ENCODE measurements around the gene AKAP17A. TPM values are rescaled to one million over a fixed set of nuclear protein-coding genes. Genes with fewer than 3 reads are reported as not detected.
"Not testable (repeated sequence)": the region's sequence is repeated elsewhere in the genome, so short reads cannot be mapped to it uniquely, and the experiment has no call there.

The AKAP17A gene
- total and polyA plus RNA-seq, 2 donors (not counting 1 experiment from before 2014, with no cell fraction given), result 9.3 to 17.8 TPM

- Histone ChIP-seq H3K79me2 (ENCODE audit: control insufficient read depth, insufficient read depth, low read length) (no peaks in the 10 kb centered on the region), H3K4me2 (ENCODE audit: extremely low read depth, insufficient read depth, low read length) (no peak within 1 kb of the TSS), H3K4me1 (ENCODE audit: control insufficient read depth, extremely low read depth, insufficient read depth, low read length) (no peaks in the 10 kb centered on the region), H3K27me3 (ENCODE audit: control insufficient read depth, insufficient read depth, low read length) (no peaks in the 10 kb centered on the region), H4K20me1 (ENCODE audit: control insufficient read depth, extremely low read depth, insufficient read depth, low read length) (no peaks in the 10 kb centered on the region), H3K4me3 (replicated peaks in 1 of 4; ENCODE audit: control extremely low read depth in 1 of 4, insufficient read depth in 1 of 4, low read depth in 3 of 4, low read length in 4 of 4) (no peak within 1 kb of the TSS), H2AFZ (ENCODE audit: low read length) (no peak within 1 kb of the TSS), H3K9ac (ENCODE audit: insufficient read depth, low read length) (no peak within 1 kb of the TSS), H3K36me3 (ENCODE audit: control insufficient read depth, insufficient read depth, low read length) (no peaks in the 10 kb centered on the region), H3K9me3 (ENCODE audit: control insufficient read depth, insufficient read depth, low read depth, low read length) (no peaks in the 10 kb centered on the region), H3K27ac (ENCODE audit: insufficient read depth, low read length) (no peak within 1 kb of the TSS)
- TF ChIP-seq CTCF (conservative IDR thresholded peaks at IDR 0.05 in 1 of 2, IDR thresholded peaks at IDR 0.05 in 1 of 2; ENCODE audit: low read depth in 1 of 2, low read length in 2 of 2), result no peak
- no peak for DNase-seq (ENCODE audit: low read depth in 2 of 2)
Observed at GRCh38 chrX:1614927-1615326, 23.5 kb downstream of the AKAP17A start, which contains the start of gene ASMT. TSS of gene ASMT (plus strand) at chrX:1615059. CDS start at chrX:1615200, 141 bp downstream.

- Histone ChIP-seq H3K9me3 (ENCODE audit: control insufficient read depth, insufficient read depth, low read depth, low read length) (no peaks in the 10 kb centered on the region), H2AFZ (ENCODE audit: low read length) (no peak overlapping the region), H3K36me3 (ENCODE audit: control insufficient read depth, insufficient read depth, low read length) (no peaks in the 10 kb centered on the region), H3K9ac (ENCODE audit: insufficient read depth, low read length) (no peak overlapping the region), H3K4me3 (replicated peaks in 1 of 4; ENCODE audit: control extremely low read depth in 1 of 4, insufficient read depth in 1 of 4, low read depth in 3 of 4, low read length in 4 of 4) (no peak overlapping the region), H3K4me2 (ENCODE audit: extremely low read depth, insufficient read depth, low read length) (no peak overlapping the region), H3K27ac (ENCODE audit: insufficient read depth, low read length) (no peak overlapping the region), H4K20me1 (ENCODE audit: control insufficient read depth, extremely low read depth, insufficient read depth, low read length) (no peaks in the 10 kb centered on the region), H3K79me2 (ENCODE audit: control insufficient read depth, insufficient read depth, low read length) (no peaks in the 10 kb centered on the region), H3K4me1 (ENCODE audit: control insufficient read depth, extremely low read depth, insufficient read depth, low read length) (no peaks in the 10 kb centered on the region), H3K27me3 (ENCODE audit: control insufficient read depth, insufficient read depth, low read length) (no peaks in the 10 kb centered on the region)
- TF ChIP-seq EZH2 (IDR thresholded peaks at IDR 0.05; ENCODE audit: low read length, missing control alignments), result no peak
- no peak for TF ChIP-seq CTCF (conservative IDR thresholded peaks at IDR 0.05 in 1 of 2, IDR thresholded peaks at IDR 0.05 in 1 of 2; ENCODE audit: low read depth in 1 of 2, low read length in 2 of 2)
- no peak for DNase-seq (ENCODE audit: low read depth in 2 of 2)
Observed at GRCh38 chrX:1618689-1619088, 27.3 kb downstream of the AKAP17A start.

GRCh38 chrX:1623691-1624090 is 32.3 kb downstream of the AKAP17A start:
- H4K20me1 ChIP-seq (ENCODE audit: control insufficient read depth, extremely low read depth, insufficient read depth, low read length), result no peaks in the 10 kb centered on the region
- TF ChIP-seq CTCF (conservative IDR thresholded peaks at IDR 0.05 in 1 of 2, IDR thresholded peaks at IDR 0.05 in 1 of 2; ENCODE audit: low read depth in 1 of 2, low read length in 2 of 2), result no peak
- no peak for TF ChIP-seq EZH2 (IDR thresholded peaks at IDR 0.05; ENCODE audit: low read length, missing control alignments)
- H3K27ac ChIP-seq (ENCODE audit: insufficient read depth, low read length), result no peak overlapping the region
- DNase-seq (ENCODE audit: low read depth in 2 of 2), result no peak
- no peaks in the 10 kb centered on the region for H3K9me3 ChIP-seq (ENCODE audit: control insufficient read depth, insufficient read depth, low read depth, low read length)
- no peak overlapping the region for H3K4me3 ChIP-seq (replicated peaks in 1 of 4; ENCODE audit: control extremely low read depth in 1 of 4, insufficient read depth in 1 of 4, low read depth in 3 of 4, low read length in 4 of 4)
- no peaks in the 10 kb centered on the region for H3K79me2 ChIP-seq (ENCODE audit: control insufficient read depth, insufficient read depth, low read length)
- no peaks in the 10 kb centered on the region for H3K36me3 ChIP-seq (ENCODE audit: control insufficient read depth, insufficient read depth, low read length)
- H3K4me2 ChIP-seq (ENCODE audit: extremely low read depth, insufficient read depth, low read length), result no peak overlapping the region
- no peak overlapping the region for H2AFZ ChIP-seq (ENCODE audit: low read length)
- H3K9ac ChIP-seq (ENCODE audit: insufficient read depth, low read length), result no peak overlapping the region
- H3K27me3 ChIP-seq (ENCODE audit: control insufficient read depth, insufficient read depth, low read length), result no peaks in the 10 kb centered on the region
- H3K4me1 ChIP-seq (ENCODE audit: control insufficient read depth, extremely low read depth, insufficient read depth, low read length), result no peaks in the 10 kb centered on the region

GRCh38 chrX:1624158-1624860 is 32.9 kb downstream of the AKAP17A start:
- not testable (repeated sequence) for H3K27me3 ChIP-seq (ENCODE audit: control insufficient read depth, insufficient read depth, low read length); H3K4me2 ChIP-seq (ENCODE audit: extremely low read depth, insufficient read depth, low read length); H3K4me3 ChIP-seq (replicated peaks in 1 of 4; ENCODE audit: control extremely low read depth in 1 of 4, insufficient read depth in 1 of 4, low read depth in 3 of 4, low read length in 4 of 4); H3K36me3 ChIP-seq (ENCODE audit: control insufficient read depth, insufficient read depth, low read length); H3K9me3 ChIP-seq (ENCODE audit: control insufficient read depth, insufficient read depth, low read depth, low read length); H4K20me1 ChIP-seq (ENCODE audit: control insufficient read depth, extremely low read depth, insufficient read depth, low read length); H3K27ac ChIP-seq (ENCODE audit: insufficient read depth, low read length); H2AFZ ChIP-seq (ENCODE audit: low read length); H3K79me2 ChIP-seq (ENCODE audit: control insufficient read depth, insufficient read depth, low read length); H3K9ac ChIP-seq (ENCODE audit: insufficient read depth, low read length); DNase-seq (ENCODE audit: low read depth in 2 of 2); H3K4me1 ChIP-seq (ENCODE audit: control insufficient read depth, extremely low read depth, insufficient read depth, low read length)

DNA sequence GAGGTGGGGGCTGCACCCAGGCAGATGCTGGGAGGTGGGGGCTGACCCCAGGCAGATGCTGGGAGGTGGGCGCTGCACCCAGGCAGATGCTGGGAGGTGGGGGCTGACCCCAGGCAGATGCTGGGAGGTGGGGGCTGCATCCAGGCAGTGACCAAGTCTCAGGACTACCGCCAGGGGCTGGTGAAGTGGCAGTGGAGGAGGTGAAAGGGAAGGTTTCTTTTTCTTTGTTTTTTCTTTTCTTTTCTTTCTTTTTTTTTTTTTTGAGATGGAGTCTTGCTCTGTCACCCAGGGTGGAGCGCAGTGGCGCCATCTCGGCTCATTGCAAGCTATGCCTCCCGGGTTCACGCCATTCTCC is 33.4 kb downstream of the AKAP17A start:
- not testable (repeated sequence) for H2AFZ ChIP-seq (ENCODE audit: low read length); H3K9me3 ChIP-seq (ENCODE audit: control insufficient read depth, insufficient read depth, low read depth, low read length); H3K4me3 ChIP-seq (replicated peaks in 1 of 4; ENCODE audit: control extremely low read depth in 1 of 4, insufficient read depth in 1 of 4, low read depth in 3 of 4, low read length in 4 of 4); H3K27ac ChIP-seq (ENCODE audit: insufficient read depth, low read length); H3K4me2 ChIP-seq (ENCODE audit: extremely low read depth, insufficient read depth, low read length); H4K20me1 ChIP-seq (ENCODE audit: control insufficient read depth, extremely low read depth, insufficient read depth, low read length); H3K27me3 ChIP-seq (ENCODE audit: control insufficient read depth, insufficient read depth, low read length); H3K9ac ChIP-seq (ENCODE audit: insufficient read depth, low read length); H3K4me1 ChIP-seq (ENCODE audit: control insufficient read depth, extremely low read depth, insufficient read depth, low read length); DNase-seq (ENCODE audit: low read depth in 2 of 2); H3K79me2 ChIP-seq (ENCODE audit: control insufficient read depth, insufficient read depth, low read length); H3K36me3 ChIP-seq (ENCODE audit: control insufficient read depth, insufficient read depth, low read length)

Measured in fibroblast of lung (primary cell).